Bronchial epithelial cell (primary cell): ENCODE results near the gene PRKRA. TPM values are rescaled to one million over a fixed set of nuclear protein-coding genes. Genes with fewer than 3 reads are reported as not detected.

Experiments
- DNase-seq: peaks from one replicate; pipeline ENCODE4 v3.0.0-alpha.2; 2010; ENCODE audit warnings: low read depth
- FAIRE-seq: peaks from 2 replicates; lab custom pipeline; 2011; peaks lifted over from hg19 to GRCh38; lab: Jason Lieb, UNC
- H3K27me3 ChIP-seq: 2 replicates; pipeline ENCODE4 v1.5.1; 2011; ENCODE audit warnings: low read length; ENCODE audit not compliant: control insufficient read depth, insufficient read depth
- H3K36me3 ChIP-seq: 2 replicates; pipeline ENCODE4 v1.5.1; 2011; ENCODE audit warnings: low read length; ENCODE audit not compliant: control insufficient read depth, insufficient read depth
- H3K4me3 ChIP-seq: 2 replicates; pipeline ENCODE4 v1.5.1; 2011; ENCODE audit warnings: mild to moderate bottlenecking, low read depth, low read length, control low read depth
- total RNA-seq: library from RNA; depleted of rRNA; stranded (reverse); fragments of >200 nt; gene quantifications from 2 replicates; pipeline ENCODE4 v1.2.1, GENCODE V29; 2014
- TF ChIP-seq, protein P1 (sequence below): IDR thresholded peaks from 2 replicates; pipeline ENCODE4 v1.5.1; 2011; ENCODE audit warnings: mild to moderate bottlenecking, moderate library complexity, low read length, control low read depth, inconsistent platforms; ENCODE audit not compliant: insufficient read depth, severe bottlenecking

Gene PRKRA
- 42.6 and 45.5 TPM in 2 replicates for total RNA-seq

DNA sequence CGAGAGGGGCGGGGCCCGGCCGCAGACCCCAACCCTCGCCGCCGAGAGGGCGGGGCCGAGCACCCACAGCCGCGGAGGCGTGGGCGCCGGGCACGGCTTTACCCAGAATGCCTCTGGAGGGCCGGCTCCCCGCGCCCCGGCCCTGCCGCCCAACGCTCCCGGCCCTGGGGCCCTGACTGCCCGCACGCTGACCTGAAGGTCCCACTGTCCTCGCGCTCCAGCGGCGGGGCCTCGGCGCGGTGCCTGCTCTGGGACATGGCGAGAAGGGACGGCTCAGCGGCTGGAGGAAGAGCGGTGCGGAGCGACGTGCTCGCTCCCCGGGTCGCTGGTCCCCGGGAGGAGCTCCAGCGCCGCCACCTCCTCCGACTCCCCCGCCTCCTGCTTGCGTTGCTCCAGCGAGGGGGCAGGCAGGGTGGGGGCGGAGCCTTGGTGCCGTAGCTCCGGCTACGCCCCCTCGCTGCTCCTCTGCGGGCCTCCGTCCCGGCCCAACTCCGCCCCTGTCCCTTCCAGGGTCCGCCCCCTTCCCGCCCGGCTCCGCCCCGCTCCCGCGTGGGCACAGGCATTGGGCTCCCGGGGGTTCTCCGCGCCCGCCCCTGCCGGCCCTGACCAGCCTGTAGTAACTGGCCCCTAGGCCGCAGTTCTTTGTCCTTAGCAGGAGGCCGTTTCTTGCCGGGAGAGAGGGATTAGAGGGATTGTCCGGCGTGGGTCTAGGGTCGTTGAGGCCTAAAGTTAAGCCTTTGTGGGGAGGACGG lies at the start of gene PRKRA, which contains the start of gene PJVK:
TSS of gene PRKRA (minus strand) at position 402 of the 752 bp plus-strand sequence. CDS start at position 257, 145 bp downstream.
TSS of gene PJVK (plus strand) at position 605 of the 752 bp plus-strand sequence. CDS start 2,032 bp downstream, outside the sequence.
- no peak for FAIRE-seq
- Histone ChIP-seq H3K4me3 (peak within 1 kb of the TSS; percentile 94), H3K27me3 (no peaks in the 10 kb centered on the region), H3K36me3 (peaks cover 6% of the 10 kb centered on the region)
- TF ChIP-seq, protein P1, sequence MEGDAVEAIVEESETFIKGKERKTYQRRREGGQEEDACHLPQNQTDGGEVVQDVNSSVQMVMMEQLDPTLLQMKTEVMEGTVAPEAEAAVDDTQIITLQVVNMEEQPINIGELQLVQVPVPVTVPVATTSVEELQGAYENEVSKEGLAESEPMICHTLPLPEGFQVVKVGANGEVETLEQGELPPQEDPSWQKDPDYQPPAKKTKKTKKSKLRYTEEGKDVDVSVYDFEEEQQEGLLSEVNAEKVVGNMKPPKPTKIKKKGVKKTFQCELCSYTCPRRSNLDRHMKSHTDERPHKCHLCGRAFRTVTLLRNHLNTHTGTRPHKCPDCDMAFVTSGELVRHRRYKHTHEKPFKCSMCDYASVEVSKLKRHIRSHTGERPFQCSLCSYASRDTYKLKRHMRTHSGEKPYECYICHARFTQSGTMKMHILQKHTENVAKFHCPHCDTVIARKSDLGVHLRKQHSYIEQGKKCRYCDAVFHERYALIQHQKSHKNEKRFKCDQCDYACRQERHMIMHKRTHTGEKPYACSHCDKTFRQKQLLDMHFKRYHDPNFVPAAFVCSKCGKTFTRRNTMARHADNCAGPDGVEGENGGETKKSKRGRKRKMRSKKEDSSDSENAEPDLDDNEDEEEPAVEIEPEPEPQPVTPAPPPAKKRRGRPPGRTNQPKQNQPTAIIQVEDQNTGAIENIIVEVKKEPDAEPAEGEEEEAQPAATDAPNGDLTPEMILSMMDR = no peak
- DNase-seq = peak; percentile 86

DNA sequence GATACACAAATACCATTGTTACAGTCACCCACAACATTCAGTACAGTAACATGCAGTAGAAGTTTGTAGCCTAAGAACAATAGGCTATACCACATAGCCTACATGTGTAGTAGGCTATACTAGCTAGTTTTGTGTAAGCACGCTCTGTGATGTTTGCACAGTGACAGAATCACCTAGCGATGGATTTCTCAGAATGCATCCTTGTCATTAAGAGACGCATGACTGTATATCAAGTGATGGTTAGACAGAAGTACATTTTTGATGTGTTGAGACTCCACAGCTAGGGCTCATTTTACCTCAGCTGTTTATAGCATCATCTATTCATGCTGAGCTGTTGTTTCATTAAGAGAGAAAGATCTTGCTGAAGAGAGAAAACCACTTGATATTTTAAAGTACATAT lies 48.7 kb upstream of the PRKRA start:
- Histone ChIP-seq H3K27me3 (no peaks in the 10 kb centered on the region), H3K4me3 (no peak overlapping the region), H3K36me3 (peaks cover 3% of the 10 kb centered on the region)
- FAIRE-seq = no peak
- TF ChIP-seq, protein P1 = no peak
- DNase-seq = no peak

DNA sequence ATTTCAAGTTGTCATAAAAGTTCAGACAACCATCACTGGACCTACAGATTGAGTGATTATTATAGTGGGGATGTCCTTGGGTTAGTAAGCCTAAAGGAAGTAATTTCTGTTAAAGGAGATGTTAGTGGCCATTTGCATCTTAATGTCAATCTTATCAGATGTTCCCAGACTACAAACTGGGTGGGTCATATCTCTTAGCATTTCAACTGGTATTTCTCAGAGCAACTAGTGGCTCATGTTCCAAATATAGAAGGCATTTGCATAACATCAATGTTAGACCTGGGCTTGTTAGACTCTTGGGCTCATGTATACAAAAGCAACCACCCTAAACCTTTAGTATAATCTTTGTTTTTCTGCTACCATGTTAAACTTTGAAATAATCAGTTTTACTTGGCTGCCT lies 47.2 kb upstream of the PRKRA start:
- DNase-seq (no peak), FAIRE-seq (no peak)
- TF ChIP-seq, protein P1 = no peak
- H3K36me3 ChIP-seq = peaks cover 3% of the 10 kb centered on the region
- H3K27me3 ChIP-seq = no peaks in the 10 kb centered on the region
- H3K4me3 ChIP-seq = no peak overlapping the region

GRCh38 chr2:178496049-178496448 lies 45.1 kb upstream of the PRKRA start:
- H3K36me3 ChIP-seq = peaks cover 3% of the 10 kb centered on the region
- H3K4me3 ChIP-seq = no peak overlapping the region
- DNase-seq (no peak), FAIRE-seq (no peak)
- TF ChIP-seq, protein P1 = no peak
- no peaks in the 10 kb centered on the region for H3K27me3 ChIP-seq

DNA sequence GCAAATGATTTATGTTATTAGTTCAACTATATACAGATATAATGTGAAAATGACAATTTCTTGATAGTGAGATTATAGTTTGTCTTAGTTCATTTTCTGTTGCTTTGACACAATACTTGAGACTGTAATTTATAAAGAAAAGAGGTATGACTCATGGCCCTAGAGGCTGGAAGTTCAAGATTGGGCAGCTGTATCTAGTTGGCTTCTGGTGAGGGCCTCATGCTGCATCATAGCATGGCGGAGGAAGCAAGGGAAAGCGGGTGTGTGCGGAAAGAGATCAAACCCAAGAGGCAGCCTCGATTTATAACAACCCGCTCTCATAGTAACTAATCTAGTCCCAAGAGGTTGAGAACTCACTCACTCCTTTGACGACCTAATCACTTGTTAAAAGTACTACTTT lies 40.6 kb upstream of the PRKRA start:
- Histone ChIP-seq H3K36me3 (peaks cover 2% of the 10 kb centered on the region), H3K27me3 (no peaks in the 10 kb centered on the region), H3K4me3 (no peak overlapping the region)
- TF ChIP-seq, protein P1 = no peak
- no peak for DNase-seq
- no peak for FAIRE-seq
